Adrenal gland (tissue), 12 donors: ENCODE results near the gene AOPEP. TPM values are rescaled to one million over a fixed set of nuclear protein-coding genes. Genes with fewer than 3 reads are reported as not detected.

Source experiments
- DNase-seq, 7 donors: peaks; one replicate each; pipeline ENCODE4 v3.0.0-alpha.2; 2019 to 2020
- H3K27ac ChIP-seq, 5 donors: fragments of 200-600 bp; sonication (generic) in 4 of 5; 1 replicate in 3 of 5; 2 replicates in 2 of 5; pipeline versions ENCODE4 v1.5.1 to v1.8.0; 2016 to 2020; ENCODE audit warnings: mild to moderate bottlenecking in 1 of 5
- H3K27me3 ChIP-seq: fragments of 200-600 bp; 2 replicates; pipeline ENCODE4 v1.8.0; 2021
- H3K36me3 ChIP-seq, 2 donors: fragments of 200-600 bp; replicated peaks in 1 of 2; 1 replicate in 1 of 2; 2 replicates in 1 of 2; pipeline versions ENCODE4 v1.5.1 to v1.8.0; 2018 to 2022
- H3K4me1 ChIP-seq, 2 donors: fragments of 200-600 bp; replicated peaks in 1 of 2; 1 replicate in 1 of 2; 2 replicates in 1 of 2; pipeline versions ENCODE4 v1.5.1 to v1.8.0; 2018 to 2021
- H3K4me3 ChIP-seq, 4 donors: fragments of 200-600 bp; sonication (generic) in 3 of 4; one replicate each; pipeline ENCODE4 v1.5.1; 2016 to 2018
- H3K9me3 ChIP-seq, 3 donors: fragments of 200-600 bp; sonication (generic) in 1 of 3; replicated peaks in 1 of 3; 1 replicate in 2 of 3; 2 replicates in 1 of 3; pipeline versions ENCODE4 v1.5.1 to v1.8.0; 2016 to 2021
- POLR2A ChIP-seq, 2 donors: fragments of 450-650 bp; IDR thresholded peaks; one replicate each; pipeline ENCODE4 v1.6.1; 2017; ENCODE audit warnings: antibody characterized with exemption in 2 of 2, mild to moderate bottlenecking in 2 of 2, moderate library complexity in 1 of 2
- WGBS, 4 donors: extraction: QIAGEN DNeasy Blood & Tissue Kit in 2 of 4; methylation state at CpG; one replicate each; pipeline versions ENCODE4 v1.1.5 to v1.1.7; 2013 to 2017; 5-methylcytosine and 5-hydroxymethylcytosine counted together
- intact Hi-C, 2 donors: fragments of 100-400 bp; cut with DNase I; formaldehyde crosslinking; loops; one replicate each; pipeline versions ENCODE4 v1.14.1 to v1.15.0; 2022 to 2023
- polyA plus RNA-seq, 3 donors: library from polyadenylated mRNA; stranded (reverse); fragments of 200-250 nt in 2 of 3; fragments of 350-450 nt in 1 of 3; fragmentation: Illumina TruSeq in 1 of 3; extraction: RNeasy Lipid Tissue Mini Kit (QIAGEN cat#74804) in 1 of 3; gene quantifications; one replicate each; pipeline ENCODE4 v1.2.3, GENCODE V29; 2013 to 2014
- total RNA-seq, 9 donors: library from RNA; depleted of rRNA in 4 of 9; stranded (reverse); fragments of >200 nt in 4 of 9; fragments of 120-200 nt in 1 of 9; fragmentation: NEBNext Ultra II Directional in 1 of 9; extraction: Animal tissue kit (Norgen Biotek cat#: 25700) in 1 of 9; gene quantifications; one replicate each; pipeline versions ENCODE4 v1.1.0 to v1.2.4, GENCODE V29; 2013 to 2023
- TF ChIP-seq, protein P1 (sequence below), 6 experiments: fragments of 450-650 bp in 4 of 6; fragments of 200-600 bp in 2 of 6; sonication (generic) in 1 of 6; IDR thresholded peaks; 1 replicate in 5 of 6; 2 replicates in 1 of 6; pipeline versions ENCODE4 v1.5.1 to v1.8.0; 2016 to 2021; ENCODE audit warnings: antibody characterized with exemption in 6 of 6, mild to moderate bottlenecking in 2 of 6, moderate library complexity in 1 of 6
- donor health status: healthy with polysubstance abuse.
- donor health status: Bipolar disorder and iron deficiency.
- donor health status: DM: yes; HTN: yes; CAD: no.
- donor health status: DM: no; HTN: no; CAD: no.
- donor health status: DM: no; HTN: no; CAD: no.
- donor health status: DM: yes; HTN: yes; CAD: no.

The AOPEP gene
- total and polyA plus RNA-seq, 12 donors, result 31.0 to 99.6 (median 71.0) TPM

DNA sequence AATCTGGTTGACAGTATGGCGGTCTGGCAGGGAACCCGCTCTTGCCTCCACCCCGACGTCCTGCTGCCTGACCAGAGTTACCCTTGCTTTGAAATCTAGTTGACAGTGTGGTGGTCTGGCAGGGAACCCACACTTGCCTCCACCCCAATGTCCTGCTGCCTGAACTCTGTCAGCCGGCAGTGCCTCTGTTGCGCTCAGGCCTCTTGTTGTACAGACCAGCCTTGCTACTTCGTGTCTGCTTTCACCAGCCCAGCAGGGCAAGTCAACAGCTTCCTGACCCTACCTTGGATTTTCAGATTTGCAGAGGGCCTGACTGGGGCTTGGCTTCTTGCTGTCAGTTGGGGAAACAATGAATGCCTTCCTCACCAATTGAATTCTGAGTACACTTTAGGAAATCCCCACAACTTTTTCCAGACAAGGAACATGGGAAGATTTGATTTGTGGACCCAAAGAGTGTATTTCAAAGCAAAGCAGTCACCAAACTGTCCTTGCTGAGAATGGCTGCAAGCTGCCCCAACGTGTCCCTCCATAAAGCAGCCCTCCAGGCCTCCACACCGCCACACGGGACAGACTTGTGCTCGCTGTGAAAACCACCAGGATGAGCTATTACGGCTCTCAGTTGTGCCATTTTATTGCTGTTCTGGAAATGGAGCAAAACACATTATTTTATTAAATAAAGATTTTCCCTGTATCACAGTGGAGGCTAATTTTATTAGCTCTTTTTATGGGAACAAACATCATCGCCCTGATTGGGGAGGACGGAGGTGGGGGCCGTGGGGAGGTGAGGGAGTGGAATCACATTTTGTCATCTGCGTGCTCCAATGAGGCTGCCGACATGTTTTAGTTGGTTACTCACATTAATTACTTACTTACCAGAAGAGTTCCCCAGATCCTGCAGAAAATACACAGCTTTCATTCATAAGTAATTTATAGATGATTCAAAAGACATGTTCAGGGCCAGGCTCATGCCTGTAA, 189.3 kb downstream of the AOPEP start:
- WGBS, 4 donors, result 90 to 96% (median 93%) methylated on average over 14 to 17 of the region's 17 CpGs
- Histone ChIP-seq H3K4me1 (peaks cover 5 to 27% of the 10 kb centered on the region in 2 donors), H3K27ac (peak overlapping the region in 2 of 5 donors; percentile 31 to 81), H3K36me3 (no peaks in the 10 kb centered on the region), H3K27me3 (no peaks in the 10 kb centered on the region), H3K4me3 (no peak overlapping the region), H3K9me3 (no peaks in the 10 kb centered on the region)
- TF ChIP-seq POLR2A (IDR thresholded peaks at IDR 0.05), result no peak
- TF ChIP-seq, protein P1, sequence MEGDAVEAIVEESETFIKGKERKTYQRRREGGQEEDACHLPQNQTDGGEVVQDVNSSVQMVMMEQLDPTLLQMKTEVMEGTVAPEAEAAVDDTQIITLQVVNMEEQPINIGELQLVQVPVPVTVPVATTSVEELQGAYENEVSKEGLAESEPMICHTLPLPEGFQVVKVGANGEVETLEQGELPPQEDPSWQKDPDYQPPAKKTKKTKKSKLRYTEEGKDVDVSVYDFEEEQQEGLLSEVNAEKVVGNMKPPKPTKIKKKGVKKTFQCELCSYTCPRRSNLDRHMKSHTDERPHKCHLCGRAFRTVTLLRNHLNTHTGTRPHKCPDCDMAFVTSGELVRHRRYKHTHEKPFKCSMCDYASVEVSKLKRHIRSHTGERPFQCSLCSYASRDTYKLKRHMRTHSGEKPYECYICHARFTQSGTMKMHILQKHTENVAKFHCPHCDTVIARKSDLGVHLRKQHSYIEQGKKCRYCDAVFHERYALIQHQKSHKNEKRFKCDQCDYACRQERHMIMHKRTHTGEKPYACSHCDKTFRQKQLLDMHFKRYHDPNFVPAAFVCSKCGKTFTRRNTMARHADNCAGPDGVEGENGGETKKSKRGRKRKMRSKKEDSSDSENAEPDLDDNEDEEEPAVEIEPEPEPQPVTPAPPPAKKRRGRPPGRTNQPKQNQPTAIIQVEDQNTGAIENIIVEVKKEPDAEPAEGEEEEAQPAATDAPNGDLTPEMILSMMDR (IDR thresholded peaks at IDR 0.05), result no peak
- intact Hi-C loops, result no loop called here
- DNase-seq, result peak in 3 of 7 donors; percentile 20 to 74 (median 22)

- peaks cover 5 to 39% of the 10 kb centered on the region in 2 donors for H3K4me1 ChIP-seq
- H3K36me3 ChIP-seq, result no peaks in the 10 kb centered on the region
- H3K27me3 ChIP-seq, result no peaks in the 10 kb centered on the region
- DNase-seq, result peak in 2 of 7 donors; percentile 18 to 45
- TF ChIP-seq, protein P1 (IDR thresholded peaks at IDR 0.05), result no peak
- no peak for TF ChIP-seq POLR2A (IDR thresholded peaks at IDR 0.05)
- H3K9me3 ChIP-seq, result no peaks in the 10 kb centered on the region
- H3K27ac ChIP-seq, result no peak overlapping the region
- WGBS, 4 donors, result 89 to 95% (median 90%) methylated on average over 6 of the region's 6 CpGs
- intact Hi-C loops, result no loop called here
- no peak overlapping the region for H3K4me3 ChIP-seq
These were observed 190.5 kb downstream of the AOPEP start for GRCh38 chr9:94916956-94917355.

DNA sequence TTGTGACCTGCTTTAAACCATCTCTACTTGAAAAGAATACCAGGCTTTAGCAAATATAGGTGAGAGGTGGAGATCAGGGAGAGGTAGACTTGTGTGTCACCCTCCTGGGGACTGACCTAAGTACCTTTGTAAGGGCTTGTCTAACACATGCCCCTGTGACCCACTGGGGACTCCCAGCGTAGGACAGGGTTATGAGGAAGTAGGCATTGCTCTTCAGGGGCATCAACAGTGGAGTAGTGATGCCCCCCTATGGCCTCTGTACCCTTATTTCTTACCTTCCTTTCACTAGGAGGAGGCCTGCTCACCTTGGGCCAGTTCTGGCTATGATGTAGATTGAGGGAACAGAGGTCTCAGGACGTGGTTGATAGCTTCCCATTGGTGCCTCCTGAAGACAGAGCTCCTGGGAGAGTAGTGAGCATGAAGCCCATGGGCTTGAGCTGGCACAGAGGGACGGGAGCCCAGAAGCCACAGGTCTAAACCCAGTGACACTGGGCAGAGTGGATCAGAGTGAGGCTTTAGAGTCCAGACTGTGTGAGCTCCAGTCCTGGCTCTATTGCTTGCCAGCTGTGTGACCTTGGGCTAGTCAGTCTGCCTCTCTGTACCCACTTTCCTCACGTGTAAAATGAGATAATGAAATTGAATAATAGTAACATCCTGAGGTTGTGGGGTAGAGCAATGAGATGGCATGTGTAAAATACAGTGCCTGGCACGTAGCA, 191.7 kb downstream of the AOPEP start:
- intact Hi-C loops, result no loop called here
- H3K9me3 ChIP-seq, result no peaks in the 10 kb centered on the region
- H3K27me3 ChIP-seq, result no peaks in the 10 kb centered on the region
- no peaks in the 10 kb centered on the region for H3K36me3 ChIP-seq
- peaks cover 5 to 51% of the 10 kb centered on the region in 2 donors for H3K4me1 ChIP-seq
- H3K27ac ChIP-seq, result no peak overlapping the region
- 71 to 81% (median 78%) methylated on average over 4 to 5 of the region's 5 CpGs for WGBS, 4 donors
- H3K4me3 ChIP-seq, result no peak overlapping the region
- TF ChIP-seq, protein P1 (IDR thresholded peaks at IDR 0.05), result no peak
- no peak for TF ChIP-seq POLR2A (IDR thresholded peaks at IDR 0.05)
- DNase-seq, result peak in 4 of 7 donors; percentile 10 to 40 (median 17)
